Kidney (tissue), 14 donors: ENCODE results near the gene SMAD6. TPM values are rescaled to one million over a fixed set of nuclear protein-coding genes. Genes with fewer than 3 reads are reported as not detected.

Source experiments
- DNase-seq, 5 donors: peaks; one replicate each; pipeline ENCODE4 v3.0.0-alpha.2; 2013 to 2020
- FAIRE-seq: peaks from 2 replicates; lab custom pipeline; 2012; peaks lifted over from hg19 to GRCh38; lab: Jason Lieb, UNC
- H3K27ac ChIP-seq, 2 donors: one replicate each; pipeline ENCODE4 v1.7.0; 2013; ENCODE audit warnings: low read depth in 2 of 2, low read length in 2 of 2, inconsistent platforms in 1 of 2
- H3K27me3 ChIP-seq: one replicate; pipeline ENCODE4 v1.7.1; 2013; ENCODE audit warnings: low read length, inconsistent platforms; ENCODE audit not compliant: control insufficient read depth, insufficient read depth
- H3K36me3 ChIP-seq, 3 donors: one replicate each; pipeline versions ENCODE4 v1.7.0 to v1.7.1; 2013; ENCODE audit warnings: low read length in 3 of 3, control low read depth in 1 of 3, inconsistent platforms in 1 of 3; ENCODE audit not compliant: insufficient read depth in 3 of 3, control insufficient read depth in 2 of 3
- H3K4me1 ChIP-seq, 3 donors: one replicate each; pipeline versions ENCODE4 v1.7.0 to v1.7.1; 2013; ENCODE audit warnings: low read length in 3 of 3, inconsistent platforms in 1 of 3, low read depth in 1 of 3; ENCODE audit not compliant: control insufficient read depth in 2 of 3, insufficient read depth in 2 of 3
- H3K4me3 ChIP-seq, 3 donors: one replicate each; pipeline versions ENCODE4 v1.7.0 to v1.8.1; 2013; ENCODE audit warnings: low read length in 3 of 3, control low read depth in 1 of 3, inconsistent platforms in 1 of 3
- H3K9ac ChIP-seq, 3 donors: one replicate each; pipeline versions ENCODE4 v1.7.0 to v1.7.1; 2013; ENCODE audit warnings: low read length in 3 of 3, control low read depth in 1 of 3, inconsistent platforms in 1 of 3
- H3K9me3 ChIP-seq, 3 donors: one replicate each; pipeline versions ENCODE4 v1.7.0 to v1.7.1; 2013; ENCODE audit warnings: low read length in 3 of 3, control low read depth in 1 of 3, inconsistent platforms in 1 of 3; ENCODE audit not compliant: control insufficient read depth in 2 of 3, insufficient read depth in 1 of 3
- CTCF ChIP-seq: IDR thresholded peaks from 3 replicates; pipeline ENCODE4 v1.5.1; 2012; ENCODE audit warnings: mild to moderate bottlenecking, moderate library complexity, borderline replicate concordance; ENCODE audit not compliant: insufficient read depth; ENCODE audit errors: extremely low read depth
- intact Hi-C: fragments of 100-400 bp; cut with DNase I; formaldehyde crosslinking; loops from one replicate; pipeline ENCODE4 v1.11.1; 2022
- polyA plus RNA-seq: library from polyadenylated mRNA; stranded (reverse); fragments of 350-450 nt; fragmentation: Illumina TruSeq; extraction: RNeasy Lipid Tissue Mini Kit (QIAGEN cat#74804); gene quantifications from one replicate; pipeline ENCODE4 v1.2.3, GENCODE V29; 2014; ENCODE audit warnings: low read depth, low replicate concordance; ENCODE audit not compliant: insufficient read depth
- total RNA-seq: library from RNA; stranded (reverse); fragmentation: NEBNext Ultra II Directional; extraction: Animal tissue kit (Norgen Biotek cat#: 25700); gene quantifications from one replicate; pipeline ENCODE4 v1.2.1, GENCODE V29; 2021
- donor health status: control.
- donor health status: control.
- donor health status: control.
- donor health status: control.
- donor health status: control.
- donor health status: DM: yes; HTN: yes; CAD: no.
- donor health status: Normal renal cell carcinoma (clear cell type).

SMAD6 gene
- total and polyA plus RNA-seq, 2 donors from 2014 or later: 15.4 to 23.0 TPM

GRCh38 chr15:66796343-66796742 is 94.3 kb downstream of the SMAD6 start:
- no peak for TF ChIP-seq CTCF
- no peaks in the 10 kb centered on the region for H3K27me3 ChIP-seq
- no peaks in the 10 kb centered on the region for H3K4me1 ChIP-seq
- H3K9me3 ChIP-seq: no peaks in the 10 kb centered on the region
- FAIRE-seq (no peak), DNase-seq (no peak)
- no peaks in the 10 kb centered on the region for H3K36me3 ChIP-seq
- no peak overlapping the region for H3K27ac ChIP-seq
- intact Hi-C loops: loop anchor here (10.0 kb wide), 1 partner anchor 48 kb away; no protein-coding TSS in a partner anchor
- no peak overlapping the region for H3K9ac ChIP-seq
- no peak overlapping the region for H3K4me3 ChIP-seq

GRCh38 chr15:66797921-66798320 is 95.9 kb downstream of the SMAD6 start:
- no peaks in the 10 kb centered on the region for H3K36me3 ChIP-seq
- no peaks in the 10 kb centered on the region for H3K27me3 ChIP-seq
- no peak for DNase-seq
- intact Hi-C loops: loop anchor here (10.0 kb wide), 1 partner anchor 47 kb away; no protein-coding TSS in a partner anchor
- H3K27ac ChIP-seq: no peak overlapping the region
- no peak overlapping the region for H3K4me3 ChIP-seq
- no peak overlapping the region for H3K9ac ChIP-seq
- no peak for FAIRE-seq
- TF ChIP-seq CTCF: no peak
- peaks cover 0 to 5% (median 2%) of the 10 kb centered on the region in 3 donors for H3K4me1 ChIP-seq
- H3K9me3 ChIP-seq: no peaks in the 10 kb centered on the region

GRCh38 chr15:66798426-66799061 is 96.5 kb downstream of the SMAD6 start:
- no peak for DNase-seq
- H3K27ac ChIP-seq: no peak overlapping the region
- H3K9me3 ChIP-seq: no peaks in the 10 kb centered on the region
- intact Hi-C loops: loop anchor here (10.0 kb wide), 1 partner anchor 46 kb away; no protein-coding TSS in a partner anchor
- H3K36me3 ChIP-seq: no peaks in the 10 kb centered on the region
- H3K4me1 ChIP-seq: peaks cover 1 to 11% (median 6%) of the 10 kb centered on the region in 3 donors
- no peak for FAIRE-seq
- TF ChIP-seq CTCF: no peak
- no peak overlapping the region for H3K9ac ChIP-seq
- H3K4me3 ChIP-seq: no peak overlapping the region
- H3K27me3 ChIP-seq: no peaks in the 10 kb centered on the region
